ENCODE data around the gene PLK2. TPM values are rescaled to one million over a fixed set of nuclear protein-coding genes. Genes with fewer than 3 reads are reported as not detected.

PLK2 gene
- total RNA-seq, 2 donors from 2014 or later: 126 to 180 TPM

DNA sequence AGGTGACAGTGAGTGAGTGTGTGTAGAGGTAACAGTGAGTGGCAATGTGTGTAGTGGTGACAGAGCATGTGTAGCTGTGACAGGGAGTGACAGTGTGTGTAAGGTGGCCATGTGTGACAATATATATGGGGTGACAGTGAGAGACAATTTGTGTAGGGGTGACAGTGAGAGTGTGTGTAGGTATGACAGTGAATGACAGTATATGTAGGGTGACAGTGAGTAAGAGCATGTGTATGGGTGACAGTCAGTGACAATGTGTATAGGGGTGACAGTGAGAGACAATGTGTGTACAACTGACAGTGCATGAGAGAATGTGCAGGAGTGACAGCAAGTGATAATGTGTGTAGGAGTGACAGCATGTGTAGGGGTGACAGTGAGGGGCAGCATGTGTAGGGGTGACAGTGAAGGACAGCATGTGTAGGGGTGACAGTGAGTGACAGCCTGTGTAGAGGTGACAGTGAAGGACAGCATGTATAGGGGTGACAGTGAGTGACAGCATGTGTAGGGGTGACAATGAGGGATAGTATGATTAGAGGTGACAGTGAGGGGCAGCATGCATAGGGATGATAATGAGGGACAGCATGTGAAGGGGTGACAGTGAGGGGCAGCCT is 21.3 kb upstream of the PLK2 start:
- TF ChIP-seq, protein P1, sequence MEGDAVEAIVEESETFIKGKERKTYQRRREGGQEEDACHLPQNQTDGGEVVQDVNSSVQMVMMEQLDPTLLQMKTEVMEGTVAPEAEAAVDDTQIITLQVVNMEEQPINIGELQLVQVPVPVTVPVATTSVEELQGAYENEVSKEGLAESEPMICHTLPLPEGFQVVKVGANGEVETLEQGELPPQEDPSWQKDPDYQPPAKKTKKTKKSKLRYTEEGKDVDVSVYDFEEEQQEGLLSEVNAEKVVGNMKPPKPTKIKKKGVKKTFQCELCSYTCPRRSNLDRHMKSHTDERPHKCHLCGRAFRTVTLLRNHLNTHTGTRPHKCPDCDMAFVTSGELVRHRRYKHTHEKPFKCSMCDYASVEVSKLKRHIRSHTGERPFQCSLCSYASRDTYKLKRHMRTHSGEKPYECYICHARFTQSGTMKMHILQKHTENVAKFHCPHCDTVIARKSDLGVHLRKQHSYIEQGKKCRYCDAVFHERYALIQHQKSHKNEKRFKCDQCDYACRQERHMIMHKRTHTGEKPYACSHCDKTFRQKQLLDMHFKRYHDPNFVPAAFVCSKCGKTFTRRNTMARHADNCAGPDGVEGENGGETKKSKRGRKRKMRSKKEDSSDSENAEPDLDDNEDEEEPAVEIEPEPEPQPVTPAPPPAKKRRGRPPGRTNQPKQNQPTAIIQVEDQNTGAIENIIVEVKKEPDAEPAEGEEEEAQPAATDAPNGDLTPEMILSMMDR (IDR thresholded peaks at IDR 0.05): no peak
- ATAC-seq (ENCODE audit: insufficient number of reproducible peaks, low FRiP score, low read depth) (no peak), DNase-seq (ENCODE audit: low spot score) (no peak)
- no peak overlapping the region for H3K4me3 ChIP-seq
- H3K27ac ChIP-seq: no peak overlapping the region
- no peaks in the 10 kb centered on the region for H3K4me1 ChIP-seq (ENCODE audit: control insufficient read depth in 1 of 2, low read depth in 2 of 2)
- H3K36me3 ChIP-seq: no peaks in the 10 kb centered on the region
- H3K9me3 ChIP-seq: no peaks in the 10 kb centered on the region
- no peaks in the 10 kb centered on the region for H3K27me3 ChIP-seq (replicated peaks; ENCODE audit: insufficient read depth)

GRCh38 chr5:58477760-58478376 is 18.0 kb upstream of the PLK2 start:
- TF ChIP-seq, protein P1 (IDR thresholded peaks at IDR 0.05): no peak
- Histone ChIP-seq H3K27ac (no peak overlapping the region), H3K36me3 (no peaks in the 10 kb centered on the region), H3K4me3 (no peak overlapping the region), H3K4me1 (ENCODE audit: control insufficient read depth in 1 of 2, low read depth in 2 of 2) (no peaks in the 10 kb centered on the region), H3K9me3 (no peaks in the 10 kb centered on the region), H3K27me3 (replicated peaks; ENCODE audit: insufficient read depth) (no peaks in the 10 kb centered on the region)
- DNase-seq (ENCODE audit: low spot score) (no peak), ATAC-seq (ENCODE audit: insufficient number of reproducible peaks, low FRiP score, low read depth) (no peak)

GRCh38 chr5:58475404-58475803 is 15.5 kb upstream of the PLK2 start:
- H3K4me1 ChIP-seq (ENCODE audit: control insufficient read depth in 1 of 2, low read depth in 2 of 2): no peaks in the 10 kb centered on the region
- H3K27me3 ChIP-seq (replicated peaks; ENCODE audit: insufficient read depth): no peaks in the 10 kb centered on the region
- no peaks in the 10 kb centered on the region for H3K36me3 ChIP-seq
- ATAC-seq (ENCODE audit: insufficient number of reproducible peaks, low FRiP score, low read depth) (no peak), DNase-seq (ENCODE audit: low spot score) (no peak)
- no peak overlapping the region for H3K4me3 ChIP-seq
- no peaks in the 10 kb centered on the region for H3K9me3 ChIP-seq
- H3K27ac ChIP-seq: no peak overlapping the region
- TF ChIP-seq, protein P1 (IDR thresholded peaks at IDR 0.05): no peak

GRCh38 chr5:58469896-58470295 is 10.0 kb upstream of the PLK2 start:
- H3K9me3 ChIP-seq: no peaks in the 10 kb centered on the region
- no peaks in the 10 kb centered on the region for H3K36me3 ChIP-seq
- DNase-seq (ENCODE audit: low spot score): no peak
- H3K27ac ChIP-seq: no peak overlapping the region
- no peaks in the 10 kb centered on the region for H3K27me3 ChIP-seq (replicated peaks; ENCODE audit: insufficient read depth)
- no peaks in the 10 kb centered on the region for H3K4me1 ChIP-seq (ENCODE audit: control insufficient read depth in 1 of 2, low read depth in 2 of 2)
- no peak overlapping the region for H3K4me3 ChIP-seq
- no peak for ATAC-seq (ENCODE audit: insufficient number of reproducible peaks, low FRiP score, low read depth)
- TF ChIP-seq, protein P1 (IDR thresholded peaks at IDR 0.05): no peak

DNA sequence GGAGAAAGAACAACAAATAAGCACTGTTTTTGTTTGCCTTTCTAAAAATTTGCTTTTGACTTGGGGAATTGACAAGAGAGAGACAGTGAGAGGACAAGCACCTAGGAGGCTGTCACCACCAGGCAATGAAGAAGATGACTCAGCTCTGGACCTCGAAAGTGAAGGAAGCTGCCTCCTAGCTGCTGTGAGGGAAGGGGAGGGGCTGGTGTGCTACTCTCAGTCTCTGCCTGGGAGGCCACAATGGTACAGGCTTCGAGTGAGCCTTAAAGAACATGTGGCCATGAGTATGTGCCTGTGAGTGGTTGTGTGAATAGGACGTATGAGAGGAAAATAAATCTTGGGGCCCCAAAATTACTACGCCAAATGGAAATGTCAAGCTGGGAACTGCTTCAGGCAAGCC is 7.1 kb upstream of the PLK2 start:
- H3K4me1 ChIP-seq (ENCODE audit: control insufficient read depth in 1 of 2, low read depth in 2 of 2): peaks cover 0 to 7% of the 10 kb centered on the region in 2 donors
- H3K27me3 ChIP-seq (replicated peaks; ENCODE audit: insufficient read depth): no peaks in the 10 kb centered on the region
- no peaks in the 10 kb centered on the region for H3K9me3 ChIP-seq
- H3K36me3 ChIP-seq: no peaks in the 10 kb centered on the region
- DNase-seq (ENCODE audit: low spot score): no peak
- no peak for ATAC-seq (ENCODE audit: insufficient number of reproducible peaks, low FRiP score, low read depth)
- TF ChIP-seq, protein P1 (IDR thresholded peaks at IDR 0.05): no peak
- H3K4me3 ChIP-seq: no peak overlapping the region
- H3K27ac ChIP-seq: no peak overlapping the region
